ENCODE data around the gene FANCC.

- TF ChIP-seq EZH2 (IDR thresholded peaks at IDR 0.05; ENCODE audit: insufficient read depth, poor library complexity, severe bottlenecking) (no peak), EZH2phosphoT487 (IDR thresholded peaks at IDR 0.05; ENCODE audit: insufficient read depth, low read depth) (no peak)
These were observed 127.1 kb downstream of the FANCC start for GRCh38 chr9:95190413-95190812.
